GM18870 (cell line): Measurements from ENCODE around the gene FAM219B.
"Not testable (repeated sequence)": the region's sequence is repeated elsewhere in the genome, so short reads cannot be mapped to it uniquely, and the experiment has no call there.

Source experiments
- ATAC-seq: cut with Tn5 transposase; IDR thresholded peaks from one replicate; pipeline ENCODE4 v1.9.1; 2021; ENCODE audit warnings: moderate library complexity; ENCODE audit not compliant: unreplicated experiment

Gene FAM219B

GRCh38 chr15:74904190-74904805, 2.4 kb downstream of the FAM219B start:
- ATAC-seq: no peak

GRCh38 chr15:74903676-74904075, 3.0 kb downstream of the FAM219B start:
- no peak for ATAC-seq

- no peak for ATAC-seq
These were observed 4.2 kb downstream of the FAM219B start for GRCh38 chr15:74902295-74903075.

DNA sequence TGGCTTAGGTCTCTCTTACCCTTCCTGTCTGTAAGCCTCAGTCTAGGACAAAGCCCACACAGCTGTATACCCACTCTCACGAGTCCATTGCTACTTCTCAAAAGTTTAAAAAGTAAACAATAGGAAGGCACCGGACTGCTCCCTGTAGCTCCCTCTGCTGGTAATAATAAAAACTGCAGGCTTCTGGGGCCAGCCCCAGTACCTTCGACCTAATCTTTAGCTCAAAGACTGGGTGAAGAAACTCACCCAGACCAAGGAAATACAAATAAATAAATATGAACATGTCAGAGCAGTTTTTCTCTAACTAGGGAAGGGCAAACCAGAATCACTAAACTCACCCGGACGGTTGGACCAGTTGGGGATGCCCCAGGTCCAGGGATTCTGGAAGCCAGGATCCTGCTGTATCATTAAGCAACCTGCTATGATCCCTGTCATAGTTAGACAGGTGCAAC, 5.0 kb downstream of the FAM219B start:
- ATAC-seq: no peak

DNA sequence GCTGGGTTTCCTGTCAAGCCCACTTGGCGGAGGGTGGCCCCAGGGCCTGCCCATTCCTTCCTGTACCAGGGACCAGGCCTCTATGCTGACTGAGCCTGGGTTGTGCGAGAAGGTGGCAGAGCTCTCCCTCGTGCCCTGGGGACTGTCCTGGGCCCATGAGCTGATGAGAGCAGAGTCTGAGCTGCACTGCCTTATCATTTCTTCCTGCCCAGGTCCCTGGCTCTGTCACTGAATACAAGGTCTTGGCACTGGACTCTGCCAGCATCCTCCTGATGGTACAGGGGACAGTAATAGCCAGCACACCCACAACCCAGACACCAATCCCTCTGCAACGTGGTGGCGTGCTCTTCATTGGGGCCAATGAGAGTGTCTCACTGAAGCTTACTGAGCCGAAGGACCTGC, 9.3 kb downstream of the FAM219B start:
- ATAC-seq: no peak

GRCh38 chr15:74896316-74896715, 10.3 kb downstream of the FAM219B start:
- no peak for ATAC-seq

- no peak for ATAC-seq
These were observed 10.8 kb downstream of the FAM219B start for GRCh38 chr15:74895830-74896229.

- not testable (repeated sequence) for ATAC-seq
These were observed 12.3 kb downstream of the FAM219B start for GRCh38 chr15:74894383-74894782.

DNA sequence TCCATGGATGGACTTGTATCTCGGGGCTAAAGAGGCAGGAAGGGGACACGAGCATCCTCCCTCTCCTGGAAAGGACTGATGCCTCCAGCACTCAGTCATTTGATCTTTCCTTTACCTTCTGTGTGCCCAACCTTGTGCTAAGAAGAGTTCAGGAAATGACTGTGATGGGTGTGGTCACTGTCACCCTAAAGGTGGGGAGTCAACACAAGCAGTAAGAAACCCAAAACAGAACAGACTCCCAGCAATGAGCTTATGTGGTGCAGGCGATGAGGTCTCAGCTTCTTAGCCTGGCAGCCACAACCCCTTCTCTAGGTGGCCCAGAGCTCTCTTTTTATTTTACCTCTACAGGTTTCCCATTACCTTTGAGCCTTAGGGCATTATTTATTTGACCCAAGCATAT, 13.0 kb downstream of the FAM219B start:
- ATAC-seq: no peak

GRCh38 chr15:74892931-74893330, 13.7 kb downstream of the FAM219B start:
- no peak for ATAC-seq

- ATAC-seq: no peak
These were observed 14.3 kb downstream of the FAM219B start for GRCh38 chr15:74892313-74892712.

DNA sequence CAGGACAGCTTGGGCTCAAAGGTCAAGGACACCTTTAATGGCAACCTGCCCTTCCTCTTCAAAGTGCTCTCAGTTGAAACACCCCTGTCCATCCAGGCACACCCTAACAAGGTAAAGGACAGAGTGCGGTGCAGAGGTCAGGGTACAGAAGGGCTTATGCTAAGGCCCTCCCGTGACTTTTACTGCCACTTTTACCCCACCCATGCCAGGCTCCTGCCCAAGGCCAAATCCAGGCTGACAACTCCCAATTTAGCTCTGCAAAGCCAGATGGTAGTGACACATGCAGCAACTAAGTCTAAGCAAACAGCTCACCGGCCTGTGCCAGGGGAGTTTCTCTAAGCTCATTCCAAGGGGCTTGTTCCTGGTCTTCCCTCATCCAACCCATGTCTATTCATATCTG, 15.2 kb downstream of the FAM219B start:
- ATAC-seq: no peak

GRCh38 chr15:74890665-74890960, 16.0 kb downstream of the FAM219B start:
- ATAC-seq: no peak

DNA sequence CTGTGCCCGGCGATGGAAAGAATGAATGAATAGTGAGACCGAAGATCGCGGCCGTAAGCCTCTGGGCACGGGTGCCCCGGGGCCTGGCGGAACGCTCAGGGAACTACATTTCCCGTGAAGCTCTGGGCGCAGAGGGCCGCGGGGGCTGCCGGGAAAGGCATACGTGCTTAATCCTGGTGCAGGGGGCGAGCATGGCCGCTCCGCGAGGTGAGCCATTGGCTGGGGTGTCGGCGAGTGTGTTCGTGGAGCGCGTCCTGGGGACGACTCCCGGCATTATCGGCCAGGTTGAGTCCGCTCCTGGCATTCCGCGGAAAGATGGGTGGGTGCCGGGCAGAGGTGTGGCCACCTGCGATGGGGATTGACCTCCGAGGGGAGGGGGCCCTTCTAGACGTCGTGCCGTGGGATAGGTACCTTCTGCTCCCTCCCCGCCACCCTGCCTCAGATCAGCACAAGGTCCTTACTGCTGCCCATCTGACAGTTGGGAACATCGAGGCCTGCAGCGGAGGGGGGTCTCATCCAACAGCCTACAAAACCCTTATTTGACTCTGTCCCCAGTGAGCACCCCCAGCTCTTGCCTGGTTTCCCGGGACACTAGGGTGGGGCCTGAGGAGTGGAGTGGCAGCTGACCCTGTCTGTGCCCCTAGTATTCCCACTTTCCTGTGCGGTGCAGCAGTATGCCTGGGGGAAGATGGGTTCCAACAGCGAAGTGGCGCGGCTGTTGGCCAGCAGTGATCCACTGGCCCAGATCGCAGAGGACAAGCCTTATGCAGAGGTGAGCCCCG, 16.6 kb downstream of the FAM219B start, which contains the start of gene MPI:
Gene MPI, plus strand, starts transcription at position 160 of the 782 bp plus-strand sequence. Its CDS starts 32 bp downstream, at position 192.
- peak; percentile 68 for ATAC-seq

DNA sequence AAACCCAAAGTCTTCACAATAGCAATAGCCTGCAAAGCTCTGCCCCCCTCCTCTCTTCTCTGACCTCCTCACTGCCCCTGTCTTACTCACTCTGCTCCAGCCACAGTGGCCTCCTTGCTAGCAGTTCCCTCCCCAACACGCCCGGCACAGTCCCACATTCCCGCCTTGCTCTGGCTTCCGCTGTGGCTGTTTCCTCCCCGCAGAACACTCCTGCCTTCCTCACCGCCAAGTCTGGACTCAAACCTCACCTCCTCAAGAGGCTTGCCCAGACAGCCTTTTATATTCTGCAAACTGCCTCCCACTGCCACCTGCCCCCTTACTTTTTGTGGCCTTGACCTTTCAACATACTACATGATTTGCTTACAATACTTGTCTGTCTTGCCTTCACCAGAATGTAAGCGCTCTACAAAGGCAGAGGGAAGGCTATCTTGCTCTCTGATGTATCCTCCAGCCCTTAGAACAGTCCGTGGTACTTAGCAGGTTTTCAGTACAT, 17.2 kb downstream of the FAM219B start:
- ATAC-seq: peak; percentile 33

DNA sequence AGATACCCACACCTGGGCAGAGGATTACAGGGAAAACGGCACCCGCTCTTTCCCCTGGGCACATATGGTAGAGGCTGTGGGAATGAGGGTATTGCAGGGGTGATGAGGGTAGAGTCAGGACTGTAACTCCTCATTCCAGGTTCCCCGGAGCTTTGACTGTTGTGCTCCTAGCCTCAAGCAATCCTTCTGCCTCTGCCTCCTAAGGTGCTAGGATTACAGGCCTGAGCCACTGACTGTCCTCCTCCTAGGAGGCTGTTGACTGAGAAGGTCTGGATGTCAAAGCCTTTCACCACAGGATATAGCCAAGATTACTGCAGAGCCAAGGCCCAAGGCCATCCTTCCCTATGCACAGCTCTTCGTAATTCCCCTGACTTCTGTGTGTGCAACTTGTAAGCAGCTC, 17.9 kb downstream of the FAM219B start:
- ATAC-seq: no peak

- not testable (repeated sequence) for ATAC-seq
These were observed 19.0 kb downstream of the FAM219B start for GRCh38 chr15:74887537-74888193.

DNA sequence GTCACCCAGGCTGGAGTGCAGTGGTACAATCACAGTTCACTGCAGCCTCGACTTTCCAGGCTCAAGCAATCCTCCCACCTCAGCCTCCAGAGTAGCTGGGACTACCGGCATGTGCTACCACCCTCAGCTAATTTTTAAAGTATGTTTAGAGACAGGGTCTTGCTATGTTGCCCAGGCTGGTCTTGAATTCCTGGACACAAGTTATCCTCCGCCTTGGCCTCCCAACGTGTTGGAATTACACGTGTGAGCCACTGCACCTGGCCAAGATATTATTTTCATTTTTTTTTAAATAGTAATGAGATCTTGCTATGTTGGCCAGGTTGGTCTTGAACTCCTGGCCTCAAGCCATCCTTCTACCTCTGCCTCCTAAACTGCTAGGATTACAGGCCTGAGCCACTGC, 21.2 kb downstream of the FAM219B start:
- ATAC-seq: no peak

- ATAC-seq: no peak
These were observed 22.0 kb downstream of the FAM219B start for GRCh38 chr15:74884428-74885223.

- ATAC-seq: no peak
These were observed 24.1 kb downstream of the FAM219B start for GRCh38 chr15:74882528-74882927.
